ENCODE measurements around the gene CTRB2.
"Not testable (repeated sequence)": the region's sequence is repeated elsewhere in the genome, so short reads cannot be mapped to it uniquely, and the experiment has no call there.

The CTRB2 gene

DNA sequence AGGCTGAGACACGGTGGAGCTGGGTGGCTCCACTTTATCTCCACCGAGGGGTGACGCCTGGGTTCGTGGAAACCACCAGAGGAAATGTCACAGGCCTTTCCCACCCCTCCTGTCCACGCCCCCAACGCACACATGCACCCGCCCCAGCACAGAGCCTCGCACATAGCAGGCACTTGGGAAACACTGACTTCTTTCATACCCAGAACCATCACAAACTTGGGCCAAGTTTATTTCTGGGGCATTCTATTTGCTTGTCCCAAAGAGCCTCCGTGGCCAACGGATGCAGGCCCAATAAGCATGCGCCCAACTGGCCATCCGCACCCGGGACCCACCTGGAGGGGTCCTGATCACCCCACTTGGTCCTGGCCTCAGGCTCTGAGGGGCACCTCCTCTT, 41.2 kb upstream of the CTRB2 start:
- DNase-seq (ENCODE audit: extremely low spot score): no peak
- ChIA-PET POLR2A (interaction anchor here (0.5 kb wide), 1 partner anchor 54 kb away, joined by 3 read pairs; no protein-coding TSS in a partner anchor), CTCF (interaction anchor here (7.5 kb wide), 1 partner anchor 13 kb away, joined by 62 read pairs; no protein-coding TSS in a partner anchor)
- TF ChIP-seq CTCF (IDR thresholded peaks at IDR 0.05; ENCODE audit: control extremely low read depth, extremely low read depth, low read depth, missing control alignments): no peak

- no peak for DNase-seq (ENCODE audit: extremely low spot score)
- ChIA-PET CTCF (interaction anchor here (7.5 kb wide), 1 partner anchor 12 kb away, joined by 62 read pairs; no protein-coding TSS in a partner anchor), POLR2A (no interaction called here)
- no peak for TF ChIP-seq CTCF (IDR thresholded peaks at IDR 0.05; ENCODE audit: control extremely low read depth, extremely low read depth, low read depth, missing control alignments)
These were observed 40.3 kb upstream of the CTRB2 start for GRCh38 chr16:75247249-75247648.

DNA sequence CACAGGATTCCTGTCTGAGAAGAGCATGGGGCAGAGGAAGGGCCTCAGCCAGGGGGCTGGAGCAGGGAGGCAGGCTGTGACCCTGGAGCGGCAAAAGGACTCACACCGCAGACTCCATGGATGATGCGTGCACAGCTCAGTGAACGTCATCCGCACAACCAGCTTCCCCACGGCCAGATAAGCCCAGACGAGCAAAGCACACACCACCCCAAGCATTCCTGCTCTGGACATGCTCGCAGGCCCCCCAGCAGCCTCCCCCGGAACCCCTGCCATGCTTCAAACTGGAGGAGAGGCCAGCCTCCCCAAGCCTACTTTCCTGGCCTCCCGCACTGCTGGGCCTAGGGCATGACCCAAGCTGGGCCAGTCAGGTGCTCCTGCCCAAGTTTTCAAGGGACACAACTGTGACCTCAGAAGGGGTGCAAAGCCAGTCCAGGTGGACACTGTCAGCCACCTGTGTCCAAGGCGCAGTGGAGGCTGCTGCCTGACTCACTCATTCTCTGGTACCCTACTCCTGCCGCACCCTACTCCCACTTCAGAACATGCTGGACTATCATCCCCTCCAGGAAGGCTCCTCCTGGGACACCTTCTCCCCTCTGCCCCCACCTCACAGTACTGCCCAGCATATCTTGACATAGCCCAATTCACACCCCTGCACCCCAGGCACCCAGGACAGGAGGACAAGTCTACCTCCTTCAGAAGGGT, 39.7 kb upstream of the CTRB2 start:
- DNase-seq (ENCODE audit: extremely low spot score): no peak
- CTCF ChIA-PET: interaction anchor here (7.5 kb wide), 1 partner anchor 11 kb away, joined by 62 read pairs; no protein-coding TSS in a partner anchor
- no peak for TF ChIP-seq CTCF (IDR thresholded peaks at IDR 0.05; ENCODE audit: control extremely low read depth, extremely low read depth, low read depth, missing control alignments)
- POLR2A ChIA-PET: no interaction called here

- CTCF ChIA-PET: interaction anchor here (1.2 to 7.5 kb wide), 3 partner anchors 10 to 140 kb away, joined by 3 to 62 read pairs (median 4); no protein-coding TSS in a partner anchor
- no peak for TF ChIP-seq CTCF (IDR thresholded peaks at IDR 0.05; ENCODE audit: control extremely low read depth, extremely low read depth, low read depth, missing control alignments)
- DNase-seq (ENCODE audit: extremely low spot score): no peak
- POLR2A ChIA-PET: no interaction called here
These were observed 38.1 kb upstream of the CTRB2 start for GRCh38 chr16:75244844-75245758.

GRCh38 chr16:75244225-75244809, 37.4 kb upstream of the CTRB2 start:
- no peak for TF ChIP-seq CTCF (IDR thresholded peaks at IDR 0.05; ENCODE audit: control extremely low read depth, extremely low read depth, low read depth, missing control alignments)
- POLR2A ChIA-PET: no interaction called here
- no peak for DNase-seq (ENCODE audit: extremely low spot score)
- CTCF ChIA-PET: interaction anchor here (1.2 to 7.5 kb wide), 3 partner anchors 9 to 141 kb away, joined by 3 to 62 read pairs (median 4); no protein-coding TSS in a partner anchor

- TF ChIP-seq CTCF (IDR thresholded peaks at IDR 0.05; ENCODE audit: control extremely low read depth, extremely low read depth, low read depth, missing control alignments): no peak
- CTCF ChIA-PET: interaction anchor here (1.3 to 7.5 kb wide), 2 partner anchors 8 to 10 kb away, joined by 5 to 62 read pairs; no protein-coding TSS in a partner anchor
- POLR2A ChIA-PET: no interaction called here
- no peak for DNase-seq (ENCODE audit: extremely low spot score)
These were observed 36.8 kb upstream of the CTRB2 start for GRCh38 chr16:75243667-75244224.

GRCh38 chr16:75242436-75243078, 35.6 kb upstream of the CTRB2 start:
- POLR2A ChIA-PET; DNase-seq (ENCODE audit: extremely low spot score): not testable (repeated sequence)
- CTCF ChIA-PET: interaction anchor here (1.3 kb wide), 1 partner anchor 9 kb away, joined by 5 read pairs; no protein-coding TSS in a partner anchor
